HG03060 (cell line): ENCODE results near the gene MYOM3.

Experiments
- ATAC-seq: cut with Tn5 transposase; IDR thresholded peaks from one replicate; pipeline ENCODE4 v1.9.1; 2021; ENCODE audit warnings: low read depth, moderate number of reproducible peaks; ENCODE audit not compliant: unreplicated experiment

The MYOM3 gene

GRCh38 chr1:24139222-24139489 lies 27.2 kb upstream of the MYOM3 start:
- no peak for ATAC-seq

- no peak for ATAC-seq
Measured at GRCh38 chr1:24138476-24139221, 26.7 kb upstream of the MYOM3 start.

DNA sequence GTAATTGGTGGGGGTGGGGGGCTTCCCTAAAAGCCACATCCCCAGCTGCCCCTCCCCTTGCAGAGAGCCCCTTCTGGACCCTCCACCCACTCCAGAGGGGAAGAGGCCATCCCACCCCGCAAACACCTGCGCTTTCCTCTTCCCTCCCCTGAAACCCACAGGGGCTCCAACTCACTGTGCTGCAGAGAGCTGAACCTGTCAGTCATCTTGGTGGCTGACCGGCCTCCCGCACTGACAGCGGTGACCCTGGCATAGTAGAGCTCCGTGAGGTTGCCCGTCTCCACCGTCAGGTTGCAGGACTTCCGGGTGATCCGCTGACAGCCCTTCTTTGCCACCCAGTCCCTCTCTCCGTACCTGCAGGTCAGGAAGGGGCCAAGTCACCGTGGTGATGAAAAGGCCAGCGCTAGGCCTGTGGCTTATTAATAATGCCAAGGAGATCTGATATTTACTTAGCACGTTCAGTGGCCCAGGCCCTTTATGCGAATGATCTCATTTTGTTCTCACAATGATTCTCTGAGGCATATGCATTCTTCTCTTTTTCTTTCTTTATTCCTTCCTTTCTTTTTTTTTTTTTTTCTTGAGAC lies 25.1 kb upstream of the MYOM3 start:
- ATAC-seq = no peak

DNA sequence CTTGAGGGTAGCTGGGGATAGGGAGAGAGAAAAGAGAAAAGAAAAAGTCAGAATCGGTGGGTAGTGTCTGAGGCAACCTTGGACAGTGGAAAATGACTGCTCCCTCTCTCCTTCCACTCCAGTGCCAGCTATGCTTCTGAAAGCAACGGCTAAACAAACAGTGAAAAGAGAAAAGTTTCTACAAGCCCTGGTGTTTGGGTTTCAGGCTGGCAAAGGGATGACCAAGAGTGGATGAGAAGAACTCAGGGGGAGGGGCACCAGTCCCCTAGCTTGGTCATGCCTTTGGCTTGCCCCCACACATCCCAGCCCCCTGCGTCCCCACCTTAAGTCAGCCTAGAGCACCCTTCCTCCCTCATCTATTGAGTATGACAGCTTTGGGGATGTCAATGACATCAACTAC lies 22.4 kb upstream of the MYOM3 start:
- no peak for ATAC-seq

DNA sequence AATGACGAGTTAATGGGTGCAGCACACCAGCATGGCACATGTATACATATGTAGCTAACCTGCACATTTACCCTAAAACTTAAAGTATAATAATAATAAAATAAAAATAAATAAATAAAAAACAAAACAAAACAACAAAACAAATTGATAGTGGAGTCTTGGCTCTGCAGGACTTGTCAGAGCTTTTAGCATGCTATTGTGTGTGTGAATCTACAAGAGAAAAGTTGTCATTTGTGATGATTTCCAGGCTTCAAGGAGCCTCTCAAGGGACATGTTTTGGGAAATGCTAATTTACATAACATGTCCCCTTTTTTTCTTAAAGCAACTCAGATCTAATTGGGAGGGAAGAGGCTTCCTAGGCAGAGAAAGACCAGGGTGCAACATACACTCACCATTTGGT lies 21.9 kb upstream of the MYOM3 start:
- no peak for ATAC-seq

DNA sequence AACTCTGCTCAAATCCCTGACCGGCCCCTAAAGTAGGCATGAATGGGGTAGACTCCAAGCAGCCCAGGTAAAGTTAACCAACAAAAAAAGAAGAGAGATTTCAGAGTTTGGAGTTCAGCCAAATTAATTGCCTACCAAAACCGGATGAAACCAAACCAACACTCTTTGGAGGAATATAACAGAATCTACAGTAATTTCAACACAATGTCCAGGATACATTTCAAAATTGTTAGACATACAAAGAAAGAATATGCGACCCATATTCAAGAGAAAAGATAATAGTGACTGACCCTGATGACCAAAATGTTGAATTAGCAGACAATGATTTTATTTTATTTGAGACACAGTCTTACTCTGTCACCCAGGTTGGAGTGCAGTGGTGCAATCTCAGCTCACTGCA lies 18.4 kb upstream of the MYOM3 start:
- ATAC-seq = no peak

DNA sequence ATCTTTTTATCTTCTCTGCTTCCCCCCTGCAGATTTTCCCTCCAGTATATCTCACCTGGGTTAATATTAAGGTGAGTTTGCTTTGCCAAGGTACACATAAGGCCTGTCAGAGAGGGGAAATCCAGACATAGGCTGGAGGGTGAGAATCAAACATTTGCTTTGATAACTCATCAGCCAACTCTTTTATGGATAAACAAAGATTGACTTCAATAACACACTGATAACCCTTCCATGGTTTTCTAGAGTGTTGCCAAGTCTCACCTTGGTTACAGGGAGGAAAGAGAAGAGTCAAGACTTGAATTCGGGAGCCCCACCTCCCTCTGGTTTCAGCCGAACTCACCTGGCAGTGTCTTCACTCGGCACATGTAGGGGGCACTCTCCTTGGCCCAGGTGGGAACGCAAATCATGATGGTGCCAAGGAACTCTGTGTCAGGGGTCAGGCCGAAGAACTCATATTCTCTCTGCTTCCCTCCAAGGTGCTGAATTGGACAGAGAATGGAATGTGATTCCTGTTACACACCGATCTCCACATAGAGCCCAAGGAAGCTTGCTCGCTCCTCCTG lies 15.9 kb upstream of the MYOM3 start:
- ATAC-seq = no peak

- no peak for ATAC-seq
Measured at GRCh38 chr1:24127134-24127800, 15.3 kb upstream of the MYOM3 start.

DNA sequence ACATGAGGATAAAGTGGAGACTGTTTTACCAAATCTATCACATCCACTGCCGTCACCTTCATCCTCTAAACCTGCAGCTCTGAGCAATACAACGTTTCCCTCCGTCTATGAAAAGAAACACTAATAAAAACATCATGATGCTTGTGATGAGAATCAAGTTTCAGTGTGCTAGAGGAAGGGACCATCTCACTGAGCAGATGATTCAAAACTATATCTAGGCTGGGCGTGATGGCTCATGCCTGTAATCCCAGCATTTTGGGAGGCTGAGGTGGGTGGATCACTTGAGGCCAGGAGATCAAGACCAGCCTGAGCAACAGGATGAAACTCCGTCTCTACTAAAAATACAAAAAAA lies 14.7 kb upstream of the MYOM3 start:
- ATAC-seq = no peak

GRCh38 chr1:24126018-24126671 lies 14.2 kb upstream of the MYOM3 start:
- ATAC-seq = no peak

DNA sequence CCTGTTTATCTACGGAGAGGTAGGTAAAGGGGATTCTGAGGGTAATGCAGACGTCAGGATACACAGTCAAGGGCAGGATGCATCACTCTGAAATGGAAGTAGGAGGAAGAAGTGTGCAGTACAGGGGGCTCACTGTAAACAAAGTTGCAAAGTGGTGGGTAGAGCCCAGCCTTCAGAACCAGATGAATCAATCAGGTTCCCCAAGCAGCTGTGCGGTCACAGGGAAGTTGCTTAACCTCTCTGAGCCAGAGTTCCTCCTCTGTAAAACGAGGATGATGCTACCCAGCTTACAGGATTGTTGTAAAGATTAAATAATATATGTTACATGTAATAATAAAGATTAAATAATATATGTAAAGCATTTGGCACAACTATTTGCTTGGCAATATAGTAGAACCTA lies 13.5 kb upstream of the MYOM3 start:
- ATAC-seq = no peak

- no peak for ATAC-seq
Measured at GRCh38 chr1:24124980-24125379, 13.0 kb upstream of the MYOM3 start.

DNA sequence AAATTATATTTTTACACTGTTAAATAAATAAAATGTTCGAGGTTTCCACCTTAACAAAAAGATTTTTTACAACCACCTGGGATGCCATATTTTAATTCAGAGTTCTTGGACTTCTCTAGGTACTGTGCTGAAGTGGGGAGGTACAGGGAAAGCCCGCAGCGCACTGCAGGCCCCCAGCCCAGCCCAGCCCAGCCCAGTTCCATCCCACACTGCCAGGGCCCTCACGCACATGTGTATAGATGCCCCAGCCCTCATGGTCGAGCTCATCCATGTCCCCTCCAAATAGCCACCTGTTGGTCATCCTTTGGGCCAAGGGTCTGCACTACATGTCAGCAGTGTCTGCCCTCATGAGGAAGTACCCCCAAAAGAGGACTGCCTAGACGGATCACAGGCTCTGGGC lies 11.7 kb upstream of the MYOM3 start:
- ATAC-seq = no peak

GRCh38 chr1:24122776-24123175 lies 10.8 kb upstream of the MYOM3 start:
- no peak for ATAC-seq

DNA sequence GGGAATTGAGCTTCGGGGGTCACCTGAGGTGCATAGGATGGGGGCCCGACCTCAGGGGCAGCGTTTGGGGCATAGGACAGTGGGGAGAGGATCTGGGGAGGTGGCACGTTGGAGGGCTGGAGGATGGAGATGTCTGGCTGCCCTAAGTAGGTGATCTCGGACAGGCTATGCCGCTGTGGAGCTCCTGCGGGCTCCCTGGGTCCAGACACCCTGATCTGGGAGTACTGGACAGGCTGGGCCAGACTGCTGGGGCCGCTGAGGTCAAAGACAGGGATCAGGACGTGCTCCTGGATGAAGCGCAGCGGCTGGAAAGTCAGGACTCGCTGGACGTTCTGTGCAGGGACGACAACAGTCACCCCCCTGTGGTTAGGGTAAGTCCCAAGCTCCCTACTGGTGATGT lies 9.5 kb upstream of the MYOM3 start:
- ATAC-seq = no peak

DNA sequence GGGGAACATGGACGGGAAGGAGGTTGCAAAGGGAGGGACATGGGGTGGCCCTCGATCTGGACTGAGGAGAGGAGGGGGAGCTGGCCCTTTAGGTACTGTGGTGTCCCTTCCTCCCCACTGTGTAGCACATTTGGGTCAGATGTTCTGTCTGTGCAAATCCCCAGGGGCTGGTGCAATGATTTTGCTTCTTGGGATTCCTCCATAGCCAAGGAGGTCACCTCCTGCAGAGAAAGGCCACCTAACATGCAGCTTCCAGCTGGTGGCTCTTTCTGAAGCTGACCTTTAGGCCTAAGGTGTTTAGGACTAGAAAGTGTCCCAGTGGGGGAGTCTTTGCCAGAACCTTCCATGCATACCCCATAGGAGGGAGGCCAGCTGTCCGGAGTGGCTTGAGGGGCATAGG lies 9.0 kb upstream of the MYOM3 start:
- no peak for ATAC-seq

- ATAC-seq = no peak
Measured at GRCh38 chr1:24119859-24120756, 8.2 kb upstream of the MYOM3 start.

DNA sequence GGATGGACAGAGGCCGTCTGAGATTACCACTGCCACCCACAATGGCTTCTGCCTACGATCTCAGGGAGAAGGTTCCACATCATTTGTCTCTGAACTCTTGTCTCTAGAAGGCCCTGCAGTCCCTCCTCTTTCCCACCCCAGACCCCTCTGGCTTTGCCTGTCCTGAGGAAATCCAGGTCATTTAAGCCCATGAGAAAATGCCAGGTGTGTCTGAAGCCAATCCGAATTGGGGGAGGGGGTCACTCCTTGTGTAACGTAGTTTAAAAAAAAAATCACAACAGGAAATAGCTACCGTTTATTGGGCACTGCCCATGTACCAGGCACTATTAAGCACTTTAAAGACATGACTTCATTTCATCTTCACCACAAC lies 7.5 kb upstream of the MYOM3 start:
- ATAC-seq = no peak

DNA sequence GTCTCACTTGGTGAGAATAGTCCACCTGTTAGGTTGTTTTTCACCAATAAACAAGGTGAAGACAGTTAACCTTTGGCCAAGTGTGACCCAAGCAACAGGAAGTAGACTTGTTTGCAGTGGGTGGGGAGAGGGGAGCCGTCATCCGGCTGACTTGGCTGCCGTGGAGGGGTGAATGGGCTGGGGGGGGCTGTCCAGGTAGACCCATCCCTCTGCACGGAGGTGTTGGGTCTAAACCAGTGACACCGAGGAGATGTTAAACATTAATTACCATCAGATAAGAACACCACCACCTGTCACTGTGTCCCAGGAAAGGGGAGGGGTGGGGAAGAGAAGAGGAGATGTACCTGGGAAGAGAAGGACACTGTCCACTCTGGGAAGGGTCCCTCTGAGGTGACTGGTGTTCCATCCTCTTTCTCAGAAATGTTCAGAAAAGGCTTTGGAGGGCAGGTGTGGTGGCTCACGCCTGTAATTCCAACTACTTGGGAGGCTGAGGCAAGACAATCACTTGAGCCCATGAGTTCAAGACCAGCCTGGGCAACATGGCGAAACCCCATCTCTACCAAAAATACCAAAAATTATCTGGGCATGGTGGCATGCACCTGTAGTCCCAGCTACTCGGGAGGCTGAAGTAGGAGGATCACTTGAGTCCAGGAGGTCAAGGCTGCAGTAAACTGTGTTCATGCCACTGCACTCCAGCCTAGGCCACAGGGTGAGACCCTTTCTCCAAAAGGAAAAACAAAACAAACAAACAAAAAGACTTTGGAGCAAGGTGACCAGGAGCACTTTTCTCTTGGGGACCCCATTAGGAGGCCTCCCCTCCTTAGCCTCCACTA lies 6.7 kb upstream of the MYOM3 start:
- no peak for ATAC-seq
